ENCODE results near the gene SENP1.

GRCh38 chr12:48033451-48033850 is 72.4 kb downstream of the SENP1 start:
- TF ChIP-seq CTCF (IDR thresholded peaks at IDR 0.05) (no peak), POLR2A (IDR thresholded peaks at IDR 0.05) (no peak), POLR2AphosphoS5 (IDR thresholded peaks at IDR 0.05) (no peak), EP300 (IDR thresholded peaks at IDR 0.05) (no peak)
